Body of pancreas (tissue), 4 donors: ENCODE results near the gene SPTBN1. TPM values are rescaled to one million over a fixed set of nuclear protein-coding genes. Genes with fewer than 3 reads are reported as not detected.
A peak's percentile ranks its signal among the peaks of the same experiment; 100 is the strongest.

Experiments
- ATAC-seq: fragments of 150-250 bp; one replicate; pipeline ENCODE4 v1.9.1; 2016
- DNase-seq, 4 donors: peaks; one replicate each; pipeline ENCODE4 v3.0.0-alpha.2; 2019
- H3K27ac ChIP-seq, 4 donors: fragments of 200-600 bp; sonication (generic); 1 replicate in 3 of 4; 2 replicates in 1 of 4; pipeline versions ENCODE4 v1.5.1 to v1.6.1; 2016 to 2019; ENCODE audit warnings: mild to moderate bottlenecking in 1 of 4, mixed read lengths in 1 of 4, moderate library complexity in 1 of 4
- H3K27me3 ChIP-seq, 2 donors: fragments of 200-600 bp; sonication (generic); one replicate each; pipeline ENCODE4 v1.6.0; 2016; ENCODE audit warnings: mild to moderate bottlenecking in 1 of 2
- H3K36me3 ChIP-seq, 2 donors: fragments of 200-600 bp; sonication (generic); replicated peaks in 1 of 2; 2 replicates each; pipeline ENCODE4 v1.5.1; 2016; ENCODE audit warnings: low read depth in 2 of 2; ENCODE audit not compliant: insufficient read depth in 1 of 2
- H3K4me1 ChIP-seq: fragments of 200-600 bp; sonication (generic); one replicate; pipeline ENCODE4 v1.6.0; 2016
- H3K4me3 ChIP-seq, 2 donors: fragments of 200-600 bp; sonication (generic); 1 replicate in 1 of 2; 2 replicates in 1 of 2; pipeline ENCODE4 v1.5.1; 2016 to 2019
- H3K9me3 ChIP-seq, 3 donors: fragments of 200-600 bp; sonication (generic); 1 replicate in 2 of 3; 2 replicates in 1 of 3; pipeline ENCODE4 v1.5.1; 2016
- POLR2A ChIP-seq, 3 donors: fragments of 450-650 bp; IDR thresholded peaks; one replicate each; pipeline ENCODE4 v1.6.1; 2016; ENCODE audit warnings: antibody characterized with exemption in 3 of 3, mild to moderate bottlenecking in 2 of 3
- WGBS, 2 donors: methylation state at CpG; one replicate each; pipeline ENCODE4 v1.1.5; 2017; 5-methylcytosine and 5-hydroxymethylcytosine counted together
- intact Hi-C: fragments of 100-400 bp; cut with DNase I; formaldehyde crosslinking; loops from one replicate; pipeline ENCODE4 v1.15.1; 2023
- total RNA-seq, 2 donors: library from RNA; depleted of rRNA; stranded (reverse); fragments of >200 nt; gene quantifications; one replicate each; pipeline ENCODE4 v1.1.0, GENCODE V29; 2016
- TF ChIP-seq, protein P1 (sequence below), 7 experiments: fragments of 450-650 bp in 4 of 7; fragments of 200-600 bp in 3 of 7; sonication (generic) in 3 of 7; IDR thresholded peaks; one replicate each; pipeline ENCODE4 v1.5.1; 2016 to 2019; ENCODE audit warnings: antibody characterized with exemption in 7 of 7

SPTBN1 gene
- total RNA-seq, 2 donors from 2014 or later: 186 to 195 TPM

DNA sequence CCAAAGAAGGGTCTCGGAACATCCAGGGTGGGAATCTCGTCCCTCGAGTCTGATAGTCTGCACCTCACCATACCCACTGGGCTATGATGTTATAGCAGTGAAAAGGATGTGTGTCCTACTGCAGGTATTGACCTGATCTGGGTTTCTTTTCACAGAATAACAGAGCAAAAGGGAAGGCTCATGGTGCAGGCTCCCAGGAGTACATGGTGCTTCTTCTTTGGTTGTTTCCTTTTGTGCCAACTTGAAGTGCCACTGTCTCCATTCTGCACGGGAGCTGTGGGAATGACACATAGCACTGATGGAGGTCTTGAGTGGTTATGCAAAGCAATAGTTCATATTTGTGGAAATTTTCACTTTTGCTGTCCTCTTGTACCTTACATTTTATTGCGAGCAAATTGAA lies 195.2 kb downstream of the SPTBN1 start:
- no peak overlapping the region for H3K4me3 ChIP-seq
- ATAC-seq: no peak
- intact Hi-C loops: no loop called here
- H3K27me3 ChIP-seq: no peaks in the 10 kb centered on the region
- H3K36me3 ChIP-seq: peaks cover 26 to 58% of the 10 kb centered on the region in 2 donors
- H3K9me3 ChIP-seq: no peaks in the 10 kb centered on the region
- TF ChIP-seq POLR2A (IDR thresholded peaks at IDR 0.05): no peak
- TF ChIP-seq, protein P1, sequence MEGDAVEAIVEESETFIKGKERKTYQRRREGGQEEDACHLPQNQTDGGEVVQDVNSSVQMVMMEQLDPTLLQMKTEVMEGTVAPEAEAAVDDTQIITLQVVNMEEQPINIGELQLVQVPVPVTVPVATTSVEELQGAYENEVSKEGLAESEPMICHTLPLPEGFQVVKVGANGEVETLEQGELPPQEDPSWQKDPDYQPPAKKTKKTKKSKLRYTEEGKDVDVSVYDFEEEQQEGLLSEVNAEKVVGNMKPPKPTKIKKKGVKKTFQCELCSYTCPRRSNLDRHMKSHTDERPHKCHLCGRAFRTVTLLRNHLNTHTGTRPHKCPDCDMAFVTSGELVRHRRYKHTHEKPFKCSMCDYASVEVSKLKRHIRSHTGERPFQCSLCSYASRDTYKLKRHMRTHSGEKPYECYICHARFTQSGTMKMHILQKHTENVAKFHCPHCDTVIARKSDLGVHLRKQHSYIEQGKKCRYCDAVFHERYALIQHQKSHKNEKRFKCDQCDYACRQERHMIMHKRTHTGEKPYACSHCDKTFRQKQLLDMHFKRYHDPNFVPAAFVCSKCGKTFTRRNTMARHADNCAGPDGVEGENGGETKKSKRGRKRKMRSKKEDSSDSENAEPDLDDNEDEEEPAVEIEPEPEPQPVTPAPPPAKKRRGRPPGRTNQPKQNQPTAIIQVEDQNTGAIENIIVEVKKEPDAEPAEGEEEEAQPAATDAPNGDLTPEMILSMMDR (IDR thresholded peaks at IDR 0.05): no peak
- H3K4me1 ChIP-seq: no peaks in the 10 kb centered on the region
- WGBS, 2 donors: 89% methylated on average over 5 of the region's 5 CpGs
- DNase-seq: no peak
- no peak overlapping the region for H3K27ac ChIP-seq

DNA sequence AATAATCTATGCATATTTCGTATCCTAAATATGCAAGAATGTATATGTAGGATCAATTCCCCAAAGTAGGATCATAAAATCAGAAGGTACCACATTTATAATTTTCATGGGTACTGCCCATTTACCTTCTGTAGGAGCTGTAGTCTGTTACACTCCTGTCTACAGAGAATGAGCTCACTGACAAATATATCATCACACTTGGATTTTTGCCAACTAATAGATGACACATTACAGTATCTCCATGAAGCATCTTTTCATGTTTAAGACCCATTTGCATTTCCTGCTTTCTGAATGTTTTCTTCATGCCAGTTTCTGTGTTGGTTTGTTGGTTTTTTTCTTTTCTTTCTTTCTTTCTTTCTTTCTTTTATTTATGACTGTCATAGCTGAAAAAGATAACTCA lies 196.4 kb downstream of the SPTBN1 start:
- Histone ChIP-seq H3K36me3 (peaks cover 15 to 53% of the 10 kb centered on the region in 2 donors), H3K9me3 (no peaks in the 10 kb centered on the region), H3K27me3 (no peaks in the 10 kb centered on the region), H3K4me3 (no peak overlapping the region), H3K4me1 (no peaks in the 10 kb centered on the region), H3K27ac (no peak overlapping the region)
- ATAC-seq (no peak), DNase-seq (no peak)
- intact Hi-C loops: no loop called here
- TF ChIP-seq, protein P1 (IDR thresholded peaks at IDR 0.05): no peak
- no peak for TF ChIP-seq POLR2A (IDR thresholded peaks at IDR 0.05)
- WGBS, 2 donors: 94 to 97% methylated on average over 1 of the region's 1 CpG

DNA sequence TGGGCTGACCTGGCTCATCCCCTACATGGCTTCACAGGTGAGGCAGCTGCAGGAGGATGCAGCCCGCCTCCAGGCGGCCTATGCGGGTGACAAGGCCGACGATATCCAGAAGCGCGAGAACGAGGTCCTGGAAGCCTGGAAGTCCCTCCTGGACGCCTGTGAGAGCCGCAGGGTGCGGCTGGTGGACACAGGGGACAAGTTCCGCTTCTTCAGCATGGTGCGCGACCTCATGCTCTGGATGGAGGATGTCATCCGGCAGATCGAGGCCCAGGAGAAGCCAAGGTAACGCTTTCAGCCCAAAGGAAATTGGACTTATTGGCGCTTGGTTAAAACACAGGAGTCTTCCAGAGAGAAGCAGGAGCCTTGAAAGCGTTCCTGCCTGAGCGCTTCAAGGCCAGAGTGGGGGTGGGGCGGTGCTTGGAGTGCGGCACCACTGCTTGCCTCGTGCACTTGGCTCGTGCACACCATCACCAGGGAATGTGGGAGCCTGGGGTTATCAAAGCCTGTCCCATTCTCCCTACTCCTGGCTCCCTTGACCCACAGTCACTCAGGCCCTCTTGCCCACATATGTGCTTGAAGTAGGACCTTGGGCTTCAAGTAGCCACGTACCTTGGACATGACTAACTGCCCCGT lies 197.6 kb downstream of the SPTBN1 start:
- no peak for ATAC-seq
- Histone ChIP-seq H3K27me3 (no peaks in the 10 kb centered on the region), H3K4me1 (no peaks in the 10 kb centered on the region), H3K9me3 (no peaks in the 10 kb centered on the region), H3K4me3 (no peak overlapping the region), H3K36me3 (peaks cover 15 to 48% of the 10 kb centered on the region in 2 donors), H3K27ac (no peak overlapping the region)
- DNase-seq: peak in 2 of 4 donors; percentile 25 to 31
- WGBS, 2 donors: 86 to 90% methylated on average over 20 to 26 of the region's 26 CpGs
- no peak for TF ChIP-seq POLR2A (IDR thresholded peaks at IDR 0.05)
- TF ChIP-seq, protein P1 (IDR thresholded peaks at IDR 0.05): no peak
- intact Hi-C loops: no loop called here

DNA sequence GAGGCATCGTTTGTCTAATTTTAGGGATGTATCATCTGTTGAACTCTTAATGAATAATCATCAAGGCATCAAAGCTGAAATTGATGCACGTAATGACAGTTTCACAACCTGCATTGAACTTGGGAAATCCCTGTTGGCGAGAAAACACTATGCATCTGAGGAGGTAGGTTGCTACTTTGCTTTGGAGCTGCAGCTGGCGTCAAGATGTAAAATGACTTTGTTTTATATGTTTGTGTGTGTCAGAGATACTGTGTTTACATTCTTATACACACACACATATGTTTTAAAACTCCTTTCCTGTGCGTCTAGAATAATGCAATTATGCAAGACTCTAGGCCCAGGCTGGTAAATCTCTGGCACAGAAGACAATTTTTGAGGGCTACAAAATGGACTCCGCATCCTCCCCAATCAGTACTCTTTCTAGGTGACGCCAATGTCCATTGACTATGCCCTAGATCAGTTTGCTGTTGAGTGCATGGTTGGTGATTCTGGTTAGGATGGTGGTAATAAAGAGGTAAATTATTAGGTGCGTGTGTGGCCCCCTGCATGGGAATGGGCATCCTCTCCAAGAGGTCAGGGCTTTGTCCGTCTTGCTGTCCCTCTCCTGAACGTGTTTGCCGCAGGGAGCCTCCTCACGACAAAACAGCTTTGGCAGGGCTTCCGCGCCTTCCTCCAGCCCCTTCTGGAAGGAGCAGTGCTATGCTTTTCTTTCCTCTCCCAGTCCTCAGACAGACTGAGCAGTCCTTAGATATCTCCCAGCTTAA lies 199.1 kb downstream of the SPTBN1 start:
- no peaks in the 10 kb centered on the region for H3K9me3 ChIP-seq
- DNase-seq (no peak), ATAC-seq (no peak)
- intact Hi-C loops: no loop called here
- no peak overlapping the region for H3K27ac ChIP-seq
- H3K27me3 ChIP-seq: no peaks in the 10 kb centered on the region
- H3K4me3 ChIP-seq: no peak overlapping the region
- WGBS, 2 donors: 87 to 89% methylated on average over 14 of the region's 14 CpGs
- no peaks in the 10 kb centered on the region for H3K4me1 ChIP-seq
- peaks cover 4 to 40% of the 10 kb centered on the region in 2 donors for H3K36me3 ChIP-seq
- TF ChIP-seq, protein P1 (IDR thresholded peaks at IDR 0.05): no peak
- no peak for TF ChIP-seq POLR2A (IDR thresholded peaks at IDR 0.05)
